B cell (primary cell): Measurements from ENCODE around the gene BTLA.

ENCODE experiments used
- EZH2 ChIP-seq: IDR thresholded peaks from 2 replicates; pipeline ENCODE4 v1.6.1; 2012; ENCODE audit warnings: borderline replicate concordance, low read depth, mild to moderate bottlenecking, moderate library complexity, low read length; ENCODE audit not compliant: insufficient read depth, poor library complexity, severe bottlenecking
- TF ChIP-seq, protein P1 (sequence below): fragments of 200-600 bp; IDR thresholded peaks from one replicate; pipeline ENCODE4 v1.8.0; 2022; ENCODE audit warnings: antibody characterized with exemption, mild to moderate bottlenecking

DNA sequence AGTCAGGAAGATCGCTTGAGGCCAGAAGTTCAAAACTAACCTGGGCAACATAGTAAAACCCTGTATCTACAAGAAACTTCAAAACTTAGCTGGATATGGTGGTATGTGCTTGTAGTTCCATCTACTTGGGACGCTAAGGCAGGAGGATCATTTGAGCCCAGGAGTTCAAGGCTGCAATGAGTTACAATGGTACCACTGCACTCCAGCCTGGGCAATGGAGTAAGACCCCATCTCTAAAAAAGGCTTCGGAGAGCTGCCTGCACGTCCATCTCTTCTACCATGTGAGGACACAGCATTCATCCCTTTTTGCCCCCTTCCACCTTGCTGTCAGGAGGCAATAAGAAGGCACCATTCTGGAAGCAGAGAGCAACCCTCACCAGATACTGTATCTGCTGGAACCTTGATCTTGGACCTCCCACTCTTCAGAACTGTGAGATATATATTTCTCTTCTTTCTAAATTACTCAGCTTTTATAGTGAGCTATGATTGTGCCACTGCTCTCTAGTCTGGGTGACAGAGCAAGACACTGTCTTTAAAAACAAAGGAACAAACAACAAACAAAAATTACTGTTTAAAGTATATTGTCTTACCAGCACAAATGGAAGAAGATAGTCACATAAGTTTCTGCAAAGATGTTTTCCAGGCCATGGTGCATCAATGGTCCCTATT lies 4.2 kb upstream of the BTLA start:
- no peak for TF ChIP-seq EZH2
- TF ChIP-seq, protein P1, sequence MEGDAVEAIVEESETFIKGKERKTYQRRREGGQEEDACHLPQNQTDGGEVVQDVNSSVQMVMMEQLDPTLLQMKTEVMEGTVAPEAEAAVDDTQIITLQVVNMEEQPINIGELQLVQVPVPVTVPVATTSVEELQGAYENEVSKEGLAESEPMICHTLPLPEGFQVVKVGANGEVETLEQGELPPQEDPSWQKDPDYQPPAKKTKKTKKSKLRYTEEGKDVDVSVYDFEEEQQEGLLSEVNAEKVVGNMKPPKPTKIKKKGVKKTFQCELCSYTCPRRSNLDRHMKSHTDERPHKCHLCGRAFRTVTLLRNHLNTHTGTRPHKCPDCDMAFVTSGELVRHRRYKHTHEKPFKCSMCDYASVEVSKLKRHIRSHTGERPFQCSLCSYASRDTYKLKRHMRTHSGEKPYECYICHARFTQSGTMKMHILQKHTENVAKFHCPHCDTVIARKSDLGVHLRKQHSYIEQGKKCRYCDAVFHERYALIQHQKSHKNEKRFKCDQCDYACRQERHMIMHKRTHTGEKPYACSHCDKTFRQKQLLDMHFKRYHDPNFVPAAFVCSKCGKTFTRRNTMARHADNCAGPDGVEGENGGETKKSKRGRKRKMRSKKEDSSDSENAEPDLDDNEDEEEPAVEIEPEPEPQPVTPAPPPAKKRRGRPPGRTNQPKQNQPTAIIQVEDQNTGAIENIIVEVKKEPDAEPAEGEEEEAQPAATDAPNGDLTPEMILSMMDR: no peak
